HG02840 (cell line): ENCODE results near the gene GADL1.

Experiments used
- ATAC-seq: cut with Tn5 transposase; IDR thresholded peaks from one replicate; pipeline ENCODE4 v1.9.1; 2021; ENCODE audit warnings: mild to moderate bottlenecking, moderate library complexity, moderate number of reproducible peaks; ENCODE audit not compliant: unreplicated experiment, low FRiP score

The GADL1 gene

DNA sequence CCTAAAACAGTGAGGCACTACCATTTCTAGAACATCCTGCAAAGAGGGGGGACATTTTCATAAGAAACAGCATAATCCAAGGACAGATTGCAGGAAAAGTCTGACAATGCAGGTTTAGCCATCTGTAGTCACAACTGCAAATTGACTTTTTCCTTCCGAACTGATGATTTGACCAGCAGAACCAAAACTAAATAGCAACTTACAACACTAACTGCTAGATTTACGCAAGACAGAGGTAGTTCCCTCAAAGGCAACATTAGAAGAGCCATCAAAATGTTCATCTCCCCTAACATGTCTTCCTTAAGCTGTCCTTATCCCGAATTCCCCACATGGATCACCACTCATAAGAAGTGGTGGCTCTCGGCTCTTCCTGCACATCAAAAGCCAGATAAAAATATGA, 129.6 kb downstream of the GADL1 start:
- ATAC-seq, result no peak

- no peak for ATAC-seq
Observed at GRCh38 chr3:30764281-30764680, 130.2 kb downstream of the GADL1 start.

DNA sequence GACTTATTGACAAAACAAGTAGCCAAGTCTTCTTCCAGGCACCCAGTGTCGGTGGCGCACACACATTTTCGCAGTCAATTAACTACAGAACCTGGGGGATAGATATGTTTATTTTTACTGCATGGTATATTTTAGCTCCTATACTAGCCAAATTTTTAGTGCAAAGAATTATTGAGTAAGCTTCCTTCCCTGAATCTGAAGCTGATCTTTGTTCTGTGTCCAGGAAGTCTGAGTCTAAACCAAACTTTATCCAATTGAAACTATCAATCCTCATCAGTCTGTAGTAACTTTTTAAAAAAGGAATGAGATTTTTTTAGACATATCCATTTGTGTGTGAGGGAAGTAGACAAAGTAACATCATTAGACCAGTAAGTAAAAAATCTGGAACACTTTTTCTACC, 133.1 kb downstream of the GADL1 start:
- ATAC-seq, result no peak

DNA sequence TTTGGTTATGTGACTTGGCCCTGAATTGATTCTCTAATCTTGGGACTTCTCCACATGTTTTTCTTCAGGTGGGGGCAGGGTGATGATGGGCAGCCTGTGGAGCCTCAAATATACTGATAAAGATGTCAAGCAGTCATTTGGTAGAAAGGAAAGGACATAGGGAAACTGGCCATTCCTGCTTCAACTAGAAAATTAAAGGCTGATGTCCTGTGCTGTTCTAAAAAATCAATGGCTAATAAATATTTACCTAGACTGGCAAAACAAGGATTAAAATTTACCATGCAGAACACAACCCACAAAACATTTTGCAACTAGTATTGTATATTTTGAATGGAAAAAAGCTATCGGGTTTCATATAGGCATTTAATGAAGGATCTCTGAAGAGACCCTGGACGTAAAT, 133.7 kb downstream of the GADL1 start:
- ATAC-seq, result no peak

DNA sequence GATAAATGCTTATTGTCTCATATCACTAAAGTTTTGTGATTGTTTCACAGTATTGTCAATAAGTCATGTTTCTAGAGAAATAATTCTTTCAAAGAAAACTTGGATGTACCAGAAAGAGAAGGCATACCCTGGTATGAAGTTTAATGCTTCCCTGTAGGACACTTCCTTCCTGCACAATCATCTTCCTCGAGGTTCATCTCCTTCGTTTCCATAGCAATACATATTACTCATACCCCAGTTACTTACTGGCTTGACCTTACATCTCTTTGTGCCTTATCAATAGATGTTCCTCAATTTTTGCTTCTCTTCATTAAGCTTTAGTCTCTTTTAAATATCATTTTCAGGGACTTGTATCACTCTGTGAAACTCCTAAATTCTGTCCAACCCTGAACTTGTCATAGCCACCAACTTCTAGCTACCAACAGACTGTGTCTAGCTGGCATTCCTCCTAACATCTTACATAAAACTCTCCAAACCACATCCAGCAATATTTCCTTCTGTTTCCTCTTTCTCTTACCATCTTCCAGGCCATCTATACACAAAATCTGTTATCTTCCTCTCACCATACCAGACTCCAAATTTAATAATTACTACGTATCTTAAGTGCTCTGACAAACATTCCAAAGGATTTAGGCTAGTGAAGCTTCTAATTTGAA, 134.3 kb downstream of the GADL1 start:
- no peak for ATAC-seq

DNA sequence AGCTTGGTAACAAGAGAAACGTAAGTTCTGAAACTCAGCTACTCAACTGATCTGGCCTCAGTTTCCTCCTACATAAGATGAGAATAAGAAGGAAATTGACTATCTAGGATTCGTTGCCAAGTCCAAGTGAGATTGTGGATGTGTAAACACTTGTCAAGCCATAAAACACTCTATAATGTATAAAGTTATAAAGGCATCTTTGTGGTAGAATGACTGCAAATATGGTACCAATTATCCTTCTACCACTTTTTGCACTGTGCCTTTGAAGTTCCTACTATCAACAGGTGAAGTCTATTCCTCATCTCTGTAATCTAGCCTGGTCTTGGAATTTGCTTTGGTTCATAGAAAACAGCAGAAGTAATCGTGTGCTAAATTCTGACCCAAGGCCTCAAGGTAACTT, 138.2 kb downstream of the GADL1 start:
- no peak for ATAC-seq

DNA sequence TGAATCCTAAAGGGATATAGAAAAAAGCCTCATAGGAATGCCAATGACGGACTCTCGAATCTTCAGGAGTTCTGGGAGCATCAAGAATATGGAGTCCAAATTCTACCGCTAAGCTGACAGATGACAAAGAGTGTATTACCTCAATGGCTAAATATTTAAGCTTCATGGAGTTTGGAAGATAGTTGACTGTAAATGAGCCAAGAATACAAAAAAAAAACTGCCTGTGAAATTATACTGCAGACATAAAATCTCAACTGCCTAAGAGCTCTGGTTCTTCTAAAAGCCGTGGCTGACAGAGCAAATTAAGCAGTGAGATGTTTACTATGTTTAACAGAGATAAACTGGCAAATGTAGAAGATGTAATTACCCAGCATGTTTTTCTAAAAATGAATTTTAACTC, 140.0 kb downstream of the GADL1 start:
- no peak for ATAC-seq

- no peak for ATAC-seq
Observed at GRCh38 chr3:30753766-30754165, 140.7 kb downstream of the GADL1 start.

- no peak for ATAC-seq
Observed at GRCh38 chr3:30752970-30753369, 141.5 kb downstream of the GADL1 start.

GRCh38 chr3:30752491-30752890, 142.0 kb downstream of the GADL1 start:
- ATAC-seq, result no peak

DNA sequence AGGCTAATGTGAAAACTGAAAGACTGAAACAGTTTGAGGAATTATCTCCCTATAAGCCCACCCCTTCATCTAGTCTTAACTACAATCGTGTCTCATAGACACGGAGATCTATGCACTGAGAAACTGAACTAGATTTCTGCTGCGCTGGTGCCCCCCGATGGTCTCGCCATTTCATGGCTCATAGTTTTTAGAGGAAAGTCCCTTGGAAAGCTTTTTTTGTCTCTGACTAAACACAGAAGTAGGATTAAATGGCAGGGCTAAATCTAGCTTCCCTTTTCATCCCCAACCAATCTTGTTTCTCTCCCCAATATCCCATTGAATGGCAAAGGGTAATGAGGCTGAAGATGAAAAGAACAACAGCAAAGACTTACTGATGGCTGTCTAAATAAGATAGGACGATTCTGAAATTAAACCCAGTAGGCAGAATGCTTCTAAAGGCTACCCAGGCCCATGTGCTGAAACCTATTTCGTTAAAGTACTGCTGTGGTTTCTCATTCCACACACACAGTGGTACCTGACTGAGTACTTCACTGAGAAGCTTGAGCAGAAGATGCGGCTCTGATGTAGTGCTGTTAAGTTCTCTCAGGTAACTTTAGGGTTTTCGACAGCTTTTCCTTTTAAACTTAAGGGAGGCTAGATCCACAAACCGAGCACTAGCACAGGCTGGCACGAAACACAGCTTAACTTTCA, 142.7 kb downstream of the GADL1 start:
- no peak for ATAC-seq

- ATAC-seq, result no peak
Observed at GRCh38 chr3:30750967-30751366, 143.5 kb downstream of the GADL1 start.

- no peak for ATAC-seq
Observed at GRCh38 chr3:30749230-30749629, 145.2 kb downstream of the GADL1 start.

GRCh38 chr3:30747771-30748281, 146.6 kb downstream of the GADL1 start:
- no peak for ATAC-seq

DNA sequence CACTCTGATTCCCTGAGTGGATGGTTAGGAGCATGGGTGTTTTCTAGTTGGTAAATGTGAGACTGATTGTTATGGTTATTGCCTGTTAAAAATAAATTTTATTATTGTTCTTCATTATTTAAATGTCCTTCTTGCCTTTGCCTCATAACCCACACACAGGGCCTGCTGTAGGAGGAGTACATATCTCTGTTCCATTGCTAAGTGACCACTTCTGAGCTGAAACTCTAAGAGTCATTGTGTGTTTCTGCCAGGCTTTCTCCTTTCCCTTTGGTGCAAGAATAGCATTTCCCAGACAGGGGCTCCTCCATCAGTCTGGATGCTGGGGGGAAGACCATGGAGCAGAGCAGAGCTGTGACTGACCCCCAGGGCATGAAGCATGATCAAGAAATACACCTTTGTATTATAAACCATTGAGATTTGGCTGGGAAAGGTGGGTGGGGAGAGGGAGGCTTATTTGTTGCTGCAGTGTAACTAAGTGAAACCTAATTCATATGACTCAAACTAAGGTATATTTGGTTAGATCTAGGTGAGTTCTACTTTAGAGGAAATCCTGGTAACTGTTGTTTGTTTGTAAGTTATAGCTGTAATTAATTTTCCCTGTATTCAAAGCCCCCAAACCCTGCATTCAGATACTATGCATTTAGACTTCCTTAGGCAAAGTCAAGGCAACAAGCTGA, 150.7 kb downstream of the GADL1 start:
- ATAC-seq, result no peak

DNA sequence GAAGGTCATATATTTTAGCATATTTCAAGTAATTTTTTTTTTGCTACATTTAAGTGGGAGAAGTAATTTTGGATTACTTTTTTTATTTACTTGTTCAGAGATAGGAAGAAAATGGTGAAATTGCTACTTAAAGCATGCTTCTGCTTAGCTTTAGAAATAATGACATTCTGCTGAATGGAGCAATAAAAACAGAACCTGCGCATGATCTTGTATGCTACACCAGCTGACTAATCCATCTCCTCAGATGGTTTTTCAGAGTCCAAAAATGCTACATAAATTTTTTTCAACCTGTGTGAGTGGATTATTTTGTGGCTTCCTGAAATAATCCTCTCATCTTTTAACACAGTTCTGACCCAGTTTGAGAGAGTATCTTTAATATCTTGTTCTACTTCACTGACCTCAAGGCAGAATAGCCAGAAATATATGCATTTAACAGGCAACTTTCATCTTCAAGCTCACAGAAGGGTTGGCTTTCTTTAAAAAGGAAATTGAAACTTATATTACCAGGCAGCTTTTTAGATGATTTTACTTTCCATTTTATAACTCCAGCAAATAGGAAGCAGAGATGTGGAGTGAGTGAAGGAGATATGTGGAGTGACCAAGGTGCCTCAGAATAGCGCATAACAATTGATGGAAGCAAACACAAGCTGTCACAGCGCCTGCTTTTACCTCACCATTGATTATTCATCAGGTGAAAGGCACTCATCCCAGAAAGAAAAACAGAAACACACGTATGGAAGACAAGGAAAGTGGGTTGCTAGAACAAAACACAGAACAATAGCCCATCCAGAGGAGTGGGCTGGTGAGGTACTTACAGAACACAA, 151.5 kb downstream of the GADL1 start:
- no peak for ATAC-seq

DNA sequence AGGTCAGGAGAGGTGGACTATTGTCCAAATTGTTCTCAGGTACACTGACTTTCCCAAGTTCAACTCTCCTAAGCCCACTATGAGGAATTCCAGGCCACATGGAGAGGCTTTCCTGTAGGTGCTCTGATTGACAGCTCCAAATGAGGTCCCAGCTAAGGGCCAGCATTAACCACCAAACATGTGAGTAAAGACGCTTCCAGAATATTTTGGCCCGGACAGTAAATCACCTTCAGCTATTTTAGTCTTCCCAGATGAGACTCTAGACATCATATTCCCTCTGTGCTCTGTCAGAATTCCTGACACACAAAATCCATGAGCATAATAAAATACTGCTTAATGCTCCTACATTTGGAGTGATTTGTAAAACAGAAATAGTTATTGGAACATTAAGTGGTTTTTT, 152.6 kb downstream of the GADL1 start:
- no peak for ATAC-seq

- ATAC-seq, result no peak
Observed at GRCh38 chr3:30738605-30739004, 155.9 kb downstream of the GADL1 start.

- ATAC-seq, result no peak
Observed at GRCh38 chr3:30737743-30738499, 156.5 kb downstream of the GADL1 start.

DNA sequence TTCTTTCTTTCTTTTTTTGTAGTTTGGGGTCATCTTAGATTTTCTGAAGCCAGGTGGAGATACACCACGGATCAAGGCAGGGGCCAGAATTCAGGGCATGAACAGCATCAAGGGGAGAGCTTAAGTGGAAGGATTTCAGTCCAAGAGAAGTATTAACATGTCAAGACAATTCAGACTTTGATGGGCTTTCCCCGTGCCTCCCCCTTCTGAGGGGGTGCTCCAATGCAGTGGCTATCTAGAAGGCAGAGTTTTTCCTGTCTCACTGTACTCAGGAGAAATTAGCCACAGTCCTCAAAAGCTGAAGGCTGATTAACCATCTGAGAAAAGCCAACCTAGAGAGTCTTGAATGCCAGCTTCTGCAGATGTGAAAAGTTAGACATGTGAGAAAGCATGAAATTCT, 160.8 kb downstream of the GADL1 start:
- no peak for ATAC-seq
